AG20443 (cell line): ENCODE measurements around the gene FGD1.

Source experiments
- DNase-seq: peaks from one replicate; pipeline ENCODE4 v3.0.0; 2012; ENCODE audit warnings: low spot score, mixed read lengths

The FGD1 gene

GRCh38 chrX:54473993-54474859, 21.8 kb downstream of the FGD1 start:
- no peak for DNase-seq

GRCh38 chrX:54470054-54470760, 25.8 kb downstream of the FGD1 start:
- no peak for DNase-seq

GRCh38 chrX:54452920-54453319, 43.1 kb downstream of the FGD1 start:
- peak; percentile 13 for DNase-seq

- no peak for DNase-seq
Measured at GRCh38 chrX:54449929-54450328, 46.1 kb downstream of the FGD1 start.

GRCh38 chrX:54447461-54447860, 48.6 kb downstream of the FGD1 start:
- DNase-seq, result no peak

- no peak for DNase-seq
Measured at GRCh38 chrX:54446084-54446483, 50.0 kb downstream of the FGD1 start.

- no peak for DNase-seq
Measured at GRCh38 chrX:54444752-54445151, 51.3 kb downstream of the FGD1 start.

GRCh38 chrX:54442790-54443189, 53.2 kb downstream of the FGD1 start:
- no peak for DNase-seq

GRCh38 chrX:54439960-54440871, 55.8 kb downstream of the FGD1 start, which contains the start of gene TSR2:
TSS of gene TSR2 (plus strand) at chrX:54440404. CDS start at chrX:54440422, 18 bp downstream.
- DNase-seq, result peak; percentile 84

GRCh38 chrX:54435121-54435520, 60.9 kb downstream of the FGD1 start:
- no peak for DNase-seq

- no peak for DNase-seq
Measured at GRCh38 chrX:54430519-54430918, 65.5 kb downstream of the FGD1 start.

- DNase-seq, result no peak
Measured at GRCh38 chrX:54427837-54428424, 68.1 kb downstream of the FGD1 start.

- DNase-seq, result peak; percentile 20
Measured at GRCh38 chrX:54423161-54423888, 72.7 kb downstream of the FGD1 start.

GRCh38 chrX:54422168-54422567, 73.9 kb downstream of the FGD1 start:
- no peak for DNase-seq

- DNase-seq, result no peak
Measured at GRCh38 chrX:54419559-54420302, 76.3 kb downstream of the FGD1 start.

- DNase-seq, result no peak
Measured at GRCh38 chrX:54416965-54417364, 79.1 kb downstream of the FGD1 start.

- DNase-seq, result no peak
Measured at GRCh38 chrX:54415534-54416350, 80.3 kb downstream of the FGD1 start.

GRCh38 chrX:54413753-54414152, 82.3 kb downstream of the FGD1 start:
- DNase-seq, result no peak

- DNase-seq, result no peak
Measured at GRCh38 chrX:54411732-54412131, 84.3 kb downstream of the FGD1 start.
